TTC549 (cell line): Measurements from ENCODE around the gene GNB1L.

ENCODE experiments used
- FAIRE-seq: peaks from 2 replicates; lab custom pipeline; 2012; peaks lifted over from hg19 to GRCh38; lab: Jason Lieb, UNC

Gene GNB1L

DNA sequence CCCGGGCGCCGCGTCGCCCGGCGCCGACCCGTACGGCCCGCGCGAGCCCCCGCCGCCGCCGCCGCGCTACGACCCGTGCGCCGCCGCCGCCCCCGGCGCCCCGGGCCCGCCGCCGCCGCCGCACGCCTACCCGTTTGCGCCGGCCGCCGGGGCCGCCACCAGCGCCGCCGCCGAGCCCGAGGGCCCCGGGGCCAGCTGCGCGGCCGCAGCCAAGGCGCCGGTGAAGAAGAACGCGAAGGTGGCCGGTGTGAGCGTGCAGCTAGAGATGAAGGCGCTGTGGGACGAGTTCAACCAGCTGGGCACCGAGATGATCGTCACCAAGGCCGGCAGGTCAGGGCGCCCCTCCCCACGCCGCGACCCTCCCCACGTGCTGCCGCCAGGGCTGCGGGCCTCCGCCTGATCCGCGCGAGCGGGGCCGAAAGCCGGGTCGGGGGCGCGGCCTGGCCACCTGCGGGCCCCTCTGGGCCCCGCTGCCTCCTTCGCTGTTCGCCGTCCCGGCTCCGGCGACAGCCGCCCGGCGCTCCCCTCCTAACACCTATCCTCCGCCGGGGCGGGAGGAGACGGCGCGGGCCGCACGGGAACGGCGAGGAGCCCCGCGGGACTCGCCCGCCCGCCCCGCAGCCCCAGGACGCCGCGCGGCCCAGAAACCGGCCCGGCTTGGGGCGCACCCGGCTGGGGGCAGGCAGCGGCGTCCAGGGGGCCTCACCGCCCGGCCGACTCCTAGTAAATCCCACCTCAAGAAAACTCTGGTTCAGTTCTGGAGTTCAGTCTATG lies 93.5 kb downstream of the GNB1L start:
- no peak for FAIRE-seq

GRCh38 chr22:19760058-19760950 lies 94.4 kb downstream of the GNB1L start, which contains the start of gene TBX1:
Gene TBX1 (plus strand): TSS chr22:19760778. CDS start chr22:19760844, 66 bp downstream.
- FAIRE-seq, result no peak

DNA sequence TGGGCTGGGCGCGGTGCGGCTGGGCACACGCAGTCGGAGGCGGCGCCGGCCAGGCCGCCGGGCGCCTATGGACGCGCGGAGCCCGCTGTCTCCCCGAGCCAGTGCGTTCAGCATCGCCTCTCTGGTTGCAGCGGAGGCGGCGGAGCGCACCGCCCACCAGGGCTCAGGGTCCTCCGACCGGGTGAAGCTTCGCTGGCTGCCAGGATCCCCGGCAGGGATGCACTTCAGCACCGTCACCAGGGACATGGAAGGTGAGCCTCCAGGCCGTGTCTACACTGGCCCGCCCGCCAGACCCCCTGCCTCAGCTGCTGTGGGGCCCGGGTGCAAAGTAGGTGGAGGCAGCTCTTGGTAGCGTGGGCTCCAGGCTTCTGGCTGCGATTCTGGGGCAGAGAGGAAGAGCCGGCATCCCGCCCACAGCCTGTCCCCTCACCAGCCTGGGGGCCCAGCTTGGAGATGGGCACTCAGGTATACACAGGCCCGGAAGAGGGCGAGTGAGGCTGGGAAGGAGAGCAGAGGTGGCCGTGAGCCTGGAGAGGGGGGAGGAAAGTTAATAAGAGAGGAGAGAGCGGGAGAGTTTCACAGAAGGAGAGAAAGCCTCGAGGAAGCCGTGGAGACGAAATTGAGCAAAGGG lies 95.1 kb downstream of the GNB1L start:
- FAIRE-seq, result no peak

GRCh38 chr22:19758896-19759426 lies 95.7 kb downstream of the GNB1L start:
- FAIRE-seq, result no peak

GRCh38 chr22:19757985-19758895 lies 96.4 kb downstream of the GNB1L start:
- FAIRE-seq, result no peak

DNA sequence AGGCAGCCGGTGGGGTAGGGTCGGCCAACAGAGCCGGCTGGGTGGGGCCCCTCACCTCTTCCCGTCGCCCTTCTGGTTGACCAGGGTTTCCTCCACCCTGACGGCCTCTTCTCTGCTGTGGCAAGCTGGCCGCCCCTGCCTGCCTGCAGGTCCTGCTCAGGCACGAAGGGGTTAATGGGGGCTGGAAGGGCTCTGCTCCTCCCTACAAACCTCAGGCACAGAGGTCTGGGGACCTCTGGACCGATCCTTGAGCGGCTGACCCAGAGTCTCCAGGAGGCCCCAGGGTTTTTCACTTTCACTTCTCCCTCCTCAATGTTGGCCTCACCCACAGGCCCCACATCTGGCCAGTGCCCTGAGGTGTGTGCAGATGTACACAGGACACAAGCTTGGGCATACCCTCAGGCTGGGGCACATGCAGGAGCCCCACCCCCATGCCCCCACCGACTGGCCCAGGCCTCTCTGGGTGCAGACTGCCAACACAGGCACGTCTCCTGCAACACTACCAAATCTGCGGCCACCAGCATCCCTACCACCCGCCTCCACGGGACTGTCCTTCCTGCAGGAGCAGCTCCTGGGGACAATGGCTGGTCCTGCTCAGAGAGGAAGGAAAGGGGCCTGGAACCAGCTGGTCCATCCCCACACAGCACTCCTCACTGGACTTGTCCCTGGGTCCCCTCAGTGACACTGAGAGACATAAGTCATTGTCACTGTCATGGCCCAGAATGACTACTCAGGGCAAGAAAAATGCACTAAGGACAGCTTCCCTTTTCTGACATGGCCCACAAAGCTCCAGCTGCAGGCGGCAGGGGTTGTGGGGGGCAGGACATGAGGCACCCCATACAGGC lies 97.3 kb downstream of the GNB1L start:
- no peak for FAIRE-seq

GRCh38 chr22:19756288-19757128 lies 98.2 kb downstream of the GNB1L start:
- FAIRE-seq, result no peak

GRCh38 chr22:19755722-19756287 lies 98.9 kb downstream of the GNB1L start:
- FAIRE-seq, result no peak

- FAIRE-seq, result no peak
Observed at GRCh38 chr22:19755145-19755710, 99.4 kb downstream of the GNB1L start.

GRCh38 chr22:19754701-19755144 lies 100.0 kb downstream of the GNB1L start:
- FAIRE-seq, result no peak

GRCh38 chr22:19753996-19754700 lies 100.5 kb downstream of the GNB1L start:
- no peak for FAIRE-seq

- no peak for FAIRE-seq
Observed at GRCh38 chr22:19753090-19753842, 101.4 kb downstream of the GNB1L start.

DNA sequence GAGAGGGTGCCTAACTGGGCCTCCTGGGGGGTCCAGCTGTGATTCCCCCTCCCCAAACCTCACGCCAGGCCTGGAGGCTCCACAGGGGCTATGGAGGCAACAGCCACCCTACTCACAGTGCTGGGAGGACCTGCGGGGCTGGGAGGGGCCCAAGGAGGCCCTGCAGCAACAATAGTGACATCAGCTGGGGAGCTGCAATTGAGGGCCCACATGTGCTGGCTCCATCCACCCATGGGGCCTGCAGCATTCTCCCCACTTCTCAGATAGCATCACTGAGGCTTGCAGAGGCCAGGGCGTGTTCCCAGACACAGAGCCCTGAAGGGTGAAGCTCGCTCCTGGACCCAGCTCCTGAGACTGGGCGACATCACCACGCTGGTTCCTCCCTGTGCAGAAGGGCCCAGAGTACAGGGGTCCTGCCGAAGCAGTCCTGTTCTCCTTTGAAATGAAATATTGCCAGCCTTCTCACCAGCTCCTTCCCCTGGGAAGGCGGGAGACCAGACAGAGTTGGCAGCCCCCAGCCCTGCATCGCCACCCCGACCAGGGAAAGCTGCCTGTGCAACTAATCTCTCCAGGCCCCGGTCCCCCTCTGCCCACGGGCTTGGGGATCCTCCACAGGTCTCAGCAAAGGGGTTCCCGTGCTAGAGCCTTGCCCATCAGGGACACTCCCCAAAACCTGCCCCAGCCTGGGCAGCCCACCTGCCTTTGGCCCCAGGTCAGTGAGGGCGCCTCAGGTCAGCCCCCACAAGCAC lies 103.0 kb downstream of the GNB1L start:
- FAIRE-seq, result no peak

DNA sequence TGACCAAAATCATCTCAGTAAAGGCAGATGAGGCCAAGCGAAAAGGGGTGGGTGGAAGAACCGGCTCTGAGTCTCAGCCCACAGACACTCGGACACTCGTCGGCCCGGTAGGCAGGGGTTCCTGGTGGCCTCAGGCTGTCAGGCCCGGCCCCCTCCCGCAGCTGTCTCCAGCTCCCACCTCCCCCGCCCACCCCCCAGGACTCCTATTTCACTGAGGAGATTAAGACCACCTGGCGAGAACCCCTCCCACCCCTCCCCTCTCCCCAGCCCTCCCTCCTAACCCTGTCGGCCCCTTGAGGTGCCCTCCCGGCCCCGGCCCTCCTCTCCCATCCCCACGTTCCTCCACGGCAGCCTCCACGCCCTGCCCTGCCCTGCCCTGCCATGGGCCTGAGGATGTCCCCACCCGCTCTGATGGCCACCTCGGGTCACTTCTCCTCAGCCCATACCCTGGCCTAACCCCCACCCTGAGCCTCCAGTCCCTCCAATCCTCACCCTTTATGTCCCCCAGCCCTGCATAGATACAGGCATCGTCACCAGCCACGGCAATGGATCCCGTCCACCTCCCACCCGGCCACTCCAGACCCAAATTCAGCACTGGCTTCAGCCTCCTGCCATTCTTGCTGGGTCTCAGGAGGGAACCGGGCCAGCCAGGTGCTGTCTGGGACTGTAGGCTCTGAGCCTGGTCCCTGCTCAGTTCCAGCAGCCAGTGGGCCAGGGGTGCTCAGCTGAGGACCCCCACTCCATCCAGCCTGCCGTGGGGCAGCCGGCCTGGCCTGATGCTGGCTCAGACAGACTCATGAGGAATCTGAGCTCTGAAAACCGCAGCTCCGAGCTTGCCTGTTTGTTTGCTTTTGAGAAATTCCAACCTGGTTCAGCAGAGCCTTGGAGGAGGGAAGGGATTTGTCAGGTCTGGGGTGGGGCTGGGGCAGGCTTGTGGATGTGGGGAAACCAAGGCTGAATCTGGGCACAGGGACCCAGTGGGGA lies 103.9 kb downstream of the GNB1L start:
- no peak for FAIRE-seq

- no peak for FAIRE-seq
Observed at GRCh38 chr22:19749876-19750275, 104.8 kb downstream of the GNB1L start.
